SU-DHL-6 (cell line): ENCODE data around the gene NOL7.

Experiments used
- H2AFZ ChIP-seq: fragments of 200-600 bp; sonication (generic); 2 replicates; pipeline ENCODE4 v1.6.1; 2014; ENCODE audit warnings: low read depth, mild to moderate bottlenecking, moderate library complexity, mixed read lengths, antibody characterized with exemption, low read length; ENCODE audit not compliant: severe bottlenecking
- H3F3A ChIP-seq: fragments of 200-600 bp; shearing (Covaris generic); 2 replicates; pipeline ENCODE4 v1.6.0; 2016; ENCODE audit warnings: antibody characterized with exemption, mild to moderate bottlenecking; ENCODE audit not compliant: insufficient read depth
- H3K27ac ChIP-seq: fragments of 200-600 bp; sonication (generic); 2 replicates; pipeline ENCODE4 v1.5.1; 2016; ENCODE audit warnings: low read depth, mild to moderate bottlenecking, low read length, moderate library complexity, mixed read lengths
- H3K27me3 ChIP-seq: fragments of 200-600 bp; sonication (generic), shearing (Covaris generic); 2 replicates; pipeline ENCODE4 v1.6.0; 2014; ENCODE audit warnings: mild to moderate bottlenecking, low read length
- H3K36me3 ChIP-seq: fragments of 200-600 bp; sonication (generic); 2 replicates; pipeline ENCODE4 v1.6.1; 2014; ENCODE audit warnings: mild to moderate bottlenecking, low read length, mixed read lengths
- H3K4me2 ChIP-seq: fragments of 300-600, 200-600 bp; shearing (Covaris generic), sonication (generic); 2 replicates; pipeline ENCODE4 v1.6.0; 2014; ENCODE audit warnings: low read length, low read depth, mild to moderate bottlenecking; ENCODE audit not compliant: poor library complexity, severe bottlenecking
- H3K4me3 ChIP-seq: fragments of 200-600 bp; sonication (generic); 2 replicates; pipeline ENCODE4 v1.5.1; 2014; ENCODE audit warnings: antibody characterized with exemption, low read length, mild to moderate bottlenecking, mixed read lengths; ENCODE audit not compliant: insufficient read depth, poor library complexity, severe bottlenecking
- H3K79me2 ChIP-seq: fragments of 200-600 bp; sonication (generic); 2 replicates; pipeline ENCODE4 v1.6.1; 2014; ENCODE audit warnings: mild to moderate bottlenecking, low read length, moderate library complexity; ENCODE audit not compliant: insufficient read depth
- H3K9ac ChIP-seq: fragments of 200-600 bp; sonication (generic); 2 replicates; pipeline ENCODE4 v1.7.0; 2014; ENCODE audit warnings: mild to moderate bottlenecking, low read length
- H3K9me2 ChIP-seq: fragments of 200-600 bp; sonication (generic); replicated peaks from 2 replicates; pipeline ENCODE4 v1.6.1; 2014; ENCODE audit warnings: low read length; ENCODE audit not compliant: insufficient read depth
- H3K9me3 ChIP-seq: fragments of 200-600 bp; sonication (generic); 2 replicates; pipeline ENCODE4 v1.6.1; 2014; ENCODE audit warnings: low read length, mixed read lengths; ENCODE audit not compliant: insufficient read depth
- H4K20me1 ChIP-seq: fragments of 200-600 bp; sonication (generic); 2 replicates; pipeline ENCODE4 v1.6.1; 2014; ENCODE audit warnings: low read depth, mild to moderate bottlenecking, antibody characterized with exemption, low read length, moderate library complexity, mixed read lengths
- EZH2phosphoT487 ChIP-seq: fragments of 200-600 bp; sonication (generic), shearing (Covaris generic); conservative IDR thresholded peaks from 2 replicates; pipeline ENCODE4 v1.6.1; 2018; ENCODE audit warnings: mild to moderate bottlenecking, antibody characterized with exemption, low read length, moderate library complexity, mixed read lengths
- TF ChIP-seq, protein P1 (sequence below): fragments of 200-600 bp; sonication (generic); IDR thresholded peaks from one replicate; pipeline ENCODE4 v1.5.1; 2017; ENCODE audit warnings: antibody characterized with exemption, mild to moderate bottlenecking, low read length, moderate library complexity; ENCODE audit not compliant: insufficient read depth, poor library complexity, severe bottlenecking

NOL7 gene

DNA sequence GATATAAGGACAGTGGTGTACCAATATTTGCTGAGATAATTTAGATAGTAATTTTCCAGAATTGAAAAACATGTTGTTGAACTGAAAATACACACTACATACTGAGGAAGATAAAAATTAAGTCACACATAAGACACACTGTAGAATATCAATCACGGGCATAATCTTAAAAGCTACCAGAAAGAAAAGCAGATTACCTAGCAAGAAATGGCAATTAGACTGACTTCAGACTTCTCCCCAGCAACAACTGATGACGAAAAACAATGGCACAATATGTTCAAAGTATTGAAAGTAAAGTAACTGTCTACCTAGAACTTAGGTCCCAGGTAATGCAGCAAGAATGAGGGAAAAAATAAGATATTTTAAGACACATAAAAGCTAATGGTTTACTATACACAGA lies 46.5 kb downstream of the NOL7 start:
- H3K4me3 ChIP-seq, result no peak overlapping the region
- no peak overlapping the region for H3K27ac ChIP-seq
- peaks cover 69% of the 10 kb centered on the region for H4K20me1 ChIP-seq
- no peak overlapping the region for H2AFZ ChIP-seq
- no peaks in the 10 kb centered on the region for H3K27me3 ChIP-seq
- H3F3A ChIP-seq, result no peaks in the 10 kb centered on the region; the same call in 1 of the 2 replicates
- peaks cover 96% of the 10 kb centered on the region for H3K79me2 ChIP-seq
- H3K9me3 ChIP-seq, result no peaks in the 10 kb centered on the region
- no peak overlapping the region for H3K4me2 ChIP-seq
- H3K9ac ChIP-seq, result no peak overlapping the region
- H3K9me2 ChIP-seq, result no peaks in the 10 kb centered on the region
- TF ChIP-seq, protein P1, sequence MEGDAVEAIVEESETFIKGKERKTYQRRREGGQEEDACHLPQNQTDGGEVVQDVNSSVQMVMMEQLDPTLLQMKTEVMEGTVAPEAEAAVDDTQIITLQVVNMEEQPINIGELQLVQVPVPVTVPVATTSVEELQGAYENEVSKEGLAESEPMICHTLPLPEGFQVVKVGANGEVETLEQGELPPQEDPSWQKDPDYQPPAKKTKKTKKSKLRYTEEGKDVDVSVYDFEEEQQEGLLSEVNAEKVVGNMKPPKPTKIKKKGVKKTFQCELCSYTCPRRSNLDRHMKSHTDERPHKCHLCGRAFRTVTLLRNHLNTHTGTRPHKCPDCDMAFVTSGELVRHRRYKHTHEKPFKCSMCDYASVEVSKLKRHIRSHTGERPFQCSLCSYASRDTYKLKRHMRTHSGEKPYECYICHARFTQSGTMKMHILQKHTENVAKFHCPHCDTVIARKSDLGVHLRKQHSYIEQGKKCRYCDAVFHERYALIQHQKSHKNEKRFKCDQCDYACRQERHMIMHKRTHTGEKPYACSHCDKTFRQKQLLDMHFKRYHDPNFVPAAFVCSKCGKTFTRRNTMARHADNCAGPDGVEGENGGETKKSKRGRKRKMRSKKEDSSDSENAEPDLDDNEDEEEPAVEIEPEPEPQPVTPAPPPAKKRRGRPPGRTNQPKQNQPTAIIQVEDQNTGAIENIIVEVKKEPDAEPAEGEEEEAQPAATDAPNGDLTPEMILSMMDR, result no peak
- TF ChIP-seq EZH2phosphoT487, result no peak
- peaks cover 11% of the 10 kb centered on the region; the same call in 1 of the 2 replicates for H3K36me3 ChIP-seq

DNA sequence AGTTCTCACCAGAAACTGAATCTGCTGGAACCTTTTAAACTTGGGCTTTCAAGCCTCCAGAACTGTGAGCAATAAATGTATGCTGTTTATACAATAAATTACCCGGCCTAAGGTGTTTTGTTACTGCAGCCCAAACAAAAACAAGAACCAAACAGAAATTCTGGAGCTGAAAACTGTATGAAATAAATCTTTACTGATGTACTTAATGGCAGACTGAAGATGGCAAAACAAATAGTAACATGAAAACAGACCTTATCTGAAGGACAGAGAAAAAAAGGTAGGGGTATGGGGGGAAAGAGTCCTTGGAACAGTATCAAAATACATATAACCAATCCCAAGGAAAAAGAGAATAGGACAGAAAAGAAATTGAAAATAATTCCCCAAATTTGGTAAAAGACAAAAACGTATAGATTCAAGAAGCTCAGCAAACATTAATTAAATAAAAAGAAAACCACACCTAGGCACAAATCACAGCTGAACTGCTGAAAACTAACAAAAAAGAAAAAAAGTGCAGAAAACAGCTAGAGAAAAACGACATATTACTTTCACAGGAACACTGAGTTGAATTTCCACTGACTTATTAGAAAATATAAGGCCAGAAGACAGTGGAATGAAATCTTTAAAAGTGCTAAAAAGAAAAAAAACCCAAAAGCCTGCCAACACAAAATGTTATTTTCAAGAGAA lies 47.7 kb downstream of the NOL7 start:
- Histone ChIP-seq H3K79me2 (peaks cover 97% of the 10 kb centered on the region), H2AFZ (no peak overlapping the region), H3K27me3 (no peaks in the 10 kb centered on the region), H3K36me3 (no peaks in the 10 kb centered on the region; the same call in 1 of the 2 replicates), H4K20me1 (peaks cover 80% of the 10 kb centered on the region), H3K27ac (no peak overlapping the region), H3K9ac (no peak overlapping the region), H3F3A (no peaks in the 10 kb centered on the region; the same call in 1 of the 2 replicates), H3K9me3 (no peaks in the 10 kb centered on the region), H3K4me2 (no peak overlapping the region), H3K4me3 (no peak overlapping the region), H3K9me2 (no peaks in the 10 kb centered on the region)
- TF ChIP-seq EZH2phosphoT487, result no peak
- TF ChIP-seq, protein P1, result no peak

DNA sequence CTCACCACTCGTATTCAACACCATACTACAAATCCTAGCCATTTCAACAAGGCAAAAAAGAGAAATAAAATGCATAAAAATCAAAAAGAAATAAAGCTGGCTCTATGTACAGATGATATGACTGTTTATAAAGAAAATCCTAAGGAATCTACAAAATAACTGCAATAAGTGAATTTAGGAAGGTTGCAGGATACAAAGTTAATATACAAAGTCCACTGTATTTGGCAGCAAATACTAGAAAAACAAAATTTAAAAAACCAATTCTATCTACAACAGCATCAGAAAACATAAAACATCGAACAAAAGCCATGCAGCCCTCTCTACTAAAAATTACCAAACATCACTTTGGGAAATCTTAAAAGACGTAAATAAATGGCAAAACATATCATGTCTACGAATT lies 48.9 kb downstream of the NOL7 start:
- no peak overlapping the region for H3K4me2 ChIP-seq
- peaks cover 100% of the 10 kb centered on the region for H3K79me2 ChIP-seq
- no peaks in the 10 kb centered on the region for H3K9me2 ChIP-seq
- H3K9me3 ChIP-seq, result no peaks in the 10 kb centered on the region
- TF ChIP-seq, protein P1, result no peak
- TF ChIP-seq EZH2phosphoT487, result no peak
- H2AFZ ChIP-seq, result no peak overlapping the region
- no peaks in the 10 kb centered on the region; the same call in 1 of the 2 replicates for H3F3A ChIP-seq
- no peak overlapping the region for H3K9ac ChIP-seq
- H3K36me3 ChIP-seq, result peaks cover 2% of the 10 kb centered on the region; the same call in 1 of the 2 replicates
- H4K20me1 ChIP-seq, result peaks cover 92% of the 10 kb centered on the region
- no peak overlapping the region for H3K4me3 ChIP-seq
- H3K27me3 ChIP-seq, result no peaks in the 10 kb centered on the region
- H3K27ac ChIP-seq, result no peak overlapping the region
